Esophagus muscularis mucosa (tissue), 4 donors: ENCODE measurements around the gene FBP1. TPM values are rescaled to one million over a fixed set of nuclear protein-coding genes. Genes with fewer than 3 reads are reported as not detected.

ENCODE experiments used
- DNase-seq: peaks from one replicate; pipeline ENCODE4 v3.0.0-alpha.2; 2017; ENCODE audit errors: extremely low spot score
- H3K27ac ChIP-seq, 4 donors: fragments of 200-600 bp; sonication (generic); replicated peaks in 1 of 4; 1 replicate in 3 of 4; 2 replicates in 1 of 4; pipeline ENCODE4 v1.5.1; 2016 to 2019; ENCODE audit warnings: mild to moderate bottlenecking in 1 of 4
- H3K27me3 ChIP-seq, 4 donors: fragments of 200-600 bp; sonication (generic); one replicate each; pipeline versions ENCODE4 v1.5.1 to v1.6.0; 2016 to 2019
- H3K36me3 ChIP-seq, 4 donors: fragments of 200-600 bp; sonication (generic); one replicate each; pipeline ENCODE4 v1.5.1; 2016 to 2019
- H3K4me1 ChIP-seq, 4 donors: fragments of 200-600 bp; sonication (generic); one replicate each; pipeline ENCODE4 v1.5.1; 2016 to 2019
- H3K4me3 ChIP-seq, 4 donors: fragments of 200-600 bp; sonication (generic); 1 replicate in 2 of 4; 2 replicates in 2 of 4; pipeline ENCODE4 v1.5.1; 2016 to 2019; ENCODE audit warnings: mild to moderate bottlenecking in 4 of 4, moderate library complexity in 1 of 4
- H3K9me3 ChIP-seq, 4 donors: fragments of 200-600 bp; sonication (generic); 1 replicate in 3 of 4; 2 replicates in 1 of 4; pipeline ENCODE4 v1.5.1; 2016 to 2019
- CTCF ChIP-seq, 3 experiments: fragments of 200-600 bp in 2 of 3; fragments of 450-650 bp in 1 of 3; sonication (generic) in 2 of 3; IDR thresholded peaks; one replicate each; pipeline ENCODE4 v1.5.1; 2017 to 2019; ENCODE audit warnings: antibody characterized with exemption in 3 of 3, mild to moderate bottlenecking in 2 of 3, moderate library complexity in 1 of 3
- EP300 ChIP-seq: sonication (generic); formaldehyde crosslinking; IDR thresholded peaks from one replicate; pipeline ENCODE4 v1.6.1; 2017; ENCODE audit warnings: antibody characterized with exemption
- POLR2A ChIP-seq: fragments of 450-650 bp; IDR thresholded peaks from one replicate; pipeline ENCODE4 v1.6.1; 2017; ENCODE audit warnings: antibody characterized with exemption, moderate library complexity, mild to moderate bottlenecking, low read depth
- POLR2AphosphoS5 ChIP-seq, 2 donors: sonication (generic); formaldehyde crosslinking; IDR thresholded peaks; one replicate each; pipeline ENCODE4 v1.6.1; 2017; ENCODE audit warnings: antibody characterized with exemption in 2 of 2
- WGBS: methylation state at CpG from one replicate; pipeline ENCODE4 v1.1.5; 2018; 5-methylcytosine and 5-hydroxymethylcytosine counted together
- intact Hi-C: fragments of 100-400 bp; cut with DNase I; formaldehyde crosslinking; loops from one replicate; pipeline ENCODE4 v1.15.1; 2023
- total RNA-seq, 4 donors: library from RNA; depleted of rRNA; stranded (reverse); fragments of >200 nt; gene quantifications; one replicate each; pipeline versions ENCODE4 v1.1.0 to v1.2.1, GENCODE V29; 2016

FBP1 gene
- 1 to 10 TPM; 1.2 to 4.6 (median 2.2) TPM for total RNA-seq

- no peak for DNase-seq
- no peak for TF ChIP-seq EP300
- no peak for TF ChIP-seq POLR2AphosphoS5 (IDR thresholded peaks at IDR 0.05)
- TF ChIP-seq POLR2A = no peak
- no peak for TF ChIP-seq CTCF (IDR thresholded peaks at IDR 0.05)
- peaks cover 5 to 19% (median 7%) of the 10 kb centered on the region in 4 donors for H3K27me3 ChIP-seq
- H3K36me3 ChIP-seq = no peaks in the 10 kb centered on the region
- intact Hi-C loops = no loop called here
- peaks cover 0 to 18% (median 16%) of the 10 kb centered on the region in 4 donors for H3K4me1 ChIP-seq
- H3K27ac ChIP-seq = peak within 1 kb of the TSS in 3 of 4 donors; percentile 28 to 41 (median 39)
- peak within 1 kb of the TSS; percentile 56 to 69 (median 62) for H3K4me3 ChIP-seq
- 9% methylated on average over 37 of the region's 79 CpGs for WGBS
- no peaks in the 10 kb centered on the region for H3K9me3 ChIP-seq
These were observed at the start of gene FBP1 for GRCh38 chr9:94639061-94639998. TSS of gene FBP1 (minus strand) at chr9:94639518. CDS start at chr9:94639310, 208 bp downstream.

- no peak for DNase-seq
- Histone ChIP-seq H3K27me3 (no peaks in the 10 kb centered on the region), H3K4me3 (no peak overlapping the region), H3K9me3 (no peaks in the 10 kb centered on the region), H3K27ac (no peak overlapping the region), H3K4me1 (no peaks in the 10 kb centered on the region), H3K36me3 (no peaks in the 10 kb centered on the region)
- TF ChIP-seq POLR2AphosphoS5 (IDR thresholded peaks at IDR 0.05) (no peak), CTCF (IDR thresholded peaks at IDR 0.05) (no peak), EP300 (no peak), POLR2A (no peak)
- intact Hi-C loops = no loop called here
- WGBS = 65% methylated on average over 2 of the region's 2 CpGs
These were observed 48.1 kb upstream of the FBP1 start for GRCh38 chr9:94687451-94687850.

- H3K27me3 ChIP-seq = no peaks in the 10 kb centered on the region
- intact Hi-C loops = no loop called here
These were observed 46.0 kb upstream of the FBP1 start for GRCh38 chr9:94685359-94685758.

GRCh38 chr9:94681508-94681907 lies 42.2 kb upstream of the FBP1 start:
- H3K36me3 ChIP-seq = no peaks in the 10 kb centered on the region
- H3K9me3 ChIP-seq = no peaks in the 10 kb centered on the region
- no peaks in the 10 kb centered on the region for H3K27me3 ChIP-seq
- no peak overlapping the region for H3K4me3 ChIP-seq
- WGBS = 18% methylated on average over 6 of the region's 7 CpGs
- TF ChIP-seq CTCF (IDR thresholded peaks at IDR 0.05) = peak; percentile 72 to 76 (median 75)
- no peak for TF ChIP-seq POLR2A
- TF ChIP-seq EP300 = no peak
- TF ChIP-seq POLR2AphosphoS5 (IDR thresholded peaks at IDR 0.05) = peak in 1 of 2 donors; percentile 42
- DNase-seq = peak; percentile 93
- peaks cover 5 to 9% (median 7%) of the 10 kb centered on the region in 4 donors for H3K4me1 ChIP-seq
- H3K27ac ChIP-seq = peak overlapping the region in 2 of 4 donors; percentile 20 to 37
- intact Hi-C loops = loop anchor here (2.0 to 5.0 kb wide), 2 partner anchors 449 to 586 kb away; no protein-coding TSS in a partner anchor

More at GRCh38 chr9:94685359-94685758, 46.0 kb upstream of the FBP1 start:
- no peak overlapping the region for H3K4me3 ChIP-seq
- peaks cover 5 to 9% (median 7%) of the 10 kb centered on the region in 4 donors for H3K4me1 ChIP-seq
- WGBS = 84% methylated on average over 2 of the region's 2 CpGs
- no peak for TF ChIP-seq EP300
- TF ChIP-seq POLR2A = no peak
- TF ChIP-seq POLR2AphosphoS5 (IDR thresholded peaks at IDR 0.05) = no peak
- TF ChIP-seq CTCF (IDR thresholded peaks at IDR 0.05) = no peak
- H3K9me3 ChIP-seq = no peaks in the 10 kb centered on the region
- no peak for DNase-seq
- H3K27ac ChIP-seq = no peak overlapping the region
- H3K36me3 ChIP-seq = no peaks in the 10 kb centered on the region
